ENCODE results near the gene ITPR2.
"Not testable (repeated sequence)": the region's sequence is repeated elsewhere in the genome, so short reads cannot be mapped to it uniquely, and the experiment has no call there.

Gene ITPR2

GRCh38 chr12:26848156-26848825 lies 15.3 kb upstream of the ITPR2 start:
- no peak for DNase-seq

DNA sequence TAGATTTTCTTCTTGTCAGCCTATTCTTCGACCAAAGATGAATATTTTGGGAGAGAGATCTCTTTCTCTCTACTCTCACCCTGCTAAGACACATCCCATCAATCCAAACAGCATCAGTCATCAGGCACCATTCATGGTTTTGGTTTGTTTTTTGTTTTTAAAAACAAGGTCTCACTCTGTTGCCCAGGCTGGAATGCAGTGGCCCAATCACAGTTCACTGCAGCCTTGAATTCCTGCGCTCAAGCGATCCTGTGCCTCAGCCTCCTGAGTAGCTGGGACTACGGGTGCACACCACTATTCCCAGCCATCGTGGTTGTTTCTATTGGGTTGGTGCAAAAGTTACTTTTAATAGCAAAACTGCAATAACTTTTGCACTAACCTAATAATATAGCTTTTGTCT lies 14.4 kb upstream of the ITPR2 start:
- no peak for DNase-seq

DNA sequence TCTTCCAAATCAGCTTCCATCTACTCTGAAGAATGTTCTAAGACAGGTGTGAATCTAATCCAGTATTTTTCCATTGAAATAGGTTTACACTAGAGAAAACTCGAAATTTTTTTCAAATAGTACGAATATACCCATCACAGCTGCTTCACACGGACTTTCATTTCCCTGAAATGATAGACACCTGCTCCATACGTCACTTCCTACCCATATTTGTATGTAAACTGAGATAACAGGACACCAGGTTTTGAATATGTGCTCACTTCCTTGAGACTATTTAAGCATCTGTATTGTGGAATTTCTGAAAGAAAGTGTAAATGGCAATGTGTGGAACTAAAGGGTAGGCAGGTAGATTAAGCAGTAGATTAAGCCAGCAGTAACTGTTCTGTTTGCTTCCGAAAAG lies 13.4 kb upstream of the ITPR2 start:
- DNase-seq: no peak

- DNase-seq: no peak
Measured at GRCh38 chr12:26845984-26846383, 13.0 kb upstream of the ITPR2 start.

GRCh38 chr12:26845057-26845666 lies 12.2 kb upstream of the ITPR2 start:
- DNase-seq: no peak

GRCh38 chr12:26843311-26843710 lies 10.3 kb upstream of the ITPR2 start:
- no peak for DNase-seq

GRCh38 chr12:26841085-26841484 lies 8.1 kb upstream of the ITPR2 start:
- DNase-seq: no peak

- no peak for DNase-seq
Measured at GRCh38 chr12:26839512-26839911, 6.5 kb upstream of the ITPR2 start.

DNA sequence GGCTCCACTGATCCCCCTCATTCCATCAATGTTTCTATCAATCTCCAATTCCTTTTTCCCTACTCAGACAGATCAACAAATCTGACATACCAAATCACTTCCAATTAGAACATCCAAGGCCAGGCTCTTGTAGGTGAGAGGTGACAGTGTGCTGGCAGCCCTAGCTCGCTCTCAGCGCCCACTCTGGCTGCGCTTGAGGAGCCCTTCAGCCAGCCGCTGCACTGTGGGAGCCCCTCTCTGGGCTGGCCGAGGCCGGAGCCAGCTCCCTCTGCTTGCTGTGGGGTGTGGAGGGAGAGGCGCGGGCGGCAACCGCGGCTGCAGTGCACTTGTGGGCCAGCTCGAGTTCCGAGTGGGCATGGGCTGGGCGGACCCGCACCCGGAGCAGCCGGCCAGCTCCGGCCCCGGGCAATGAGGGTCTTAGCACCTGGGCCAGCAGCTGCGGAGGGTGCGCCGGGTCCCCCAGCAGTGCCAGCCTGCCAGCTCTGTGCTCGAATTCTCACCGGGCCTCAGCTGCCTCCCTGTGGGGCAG lies 6.0 kb upstream of the ITPR2 start:
- no peak for DNase-seq

DNA sequence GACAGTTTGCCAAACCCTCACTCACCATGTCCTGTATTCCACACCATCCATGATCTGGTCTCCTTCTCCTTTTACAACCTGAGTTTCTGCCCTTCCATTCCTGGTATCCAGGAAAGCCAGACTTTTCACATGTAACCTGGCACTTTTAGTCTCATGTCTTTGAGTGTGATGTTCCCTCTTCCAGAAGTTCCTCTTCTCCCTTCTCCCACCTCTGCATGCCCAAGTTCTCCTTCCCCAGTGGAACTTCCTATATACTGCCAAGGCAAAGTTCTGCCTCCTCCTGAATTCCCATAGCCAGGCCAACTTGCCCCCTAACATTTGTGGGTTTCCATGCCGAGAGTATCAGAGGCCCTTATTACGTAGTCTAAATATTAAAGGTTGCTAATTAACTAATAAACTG lies 3.2 kb upstream of the ITPR2 start:
- DNase-seq: no peak

GRCh38 chr12:26834503-26835060 lies 1.6 kb upstream of the ITPR2 start:
- not testable (repeated sequence) for DNase-seq

- no peak for DNase-seq
Measured at GRCh38 chr12:26833743-26834490, 923 bp upstream of the ITPR2 start.

DNA sequence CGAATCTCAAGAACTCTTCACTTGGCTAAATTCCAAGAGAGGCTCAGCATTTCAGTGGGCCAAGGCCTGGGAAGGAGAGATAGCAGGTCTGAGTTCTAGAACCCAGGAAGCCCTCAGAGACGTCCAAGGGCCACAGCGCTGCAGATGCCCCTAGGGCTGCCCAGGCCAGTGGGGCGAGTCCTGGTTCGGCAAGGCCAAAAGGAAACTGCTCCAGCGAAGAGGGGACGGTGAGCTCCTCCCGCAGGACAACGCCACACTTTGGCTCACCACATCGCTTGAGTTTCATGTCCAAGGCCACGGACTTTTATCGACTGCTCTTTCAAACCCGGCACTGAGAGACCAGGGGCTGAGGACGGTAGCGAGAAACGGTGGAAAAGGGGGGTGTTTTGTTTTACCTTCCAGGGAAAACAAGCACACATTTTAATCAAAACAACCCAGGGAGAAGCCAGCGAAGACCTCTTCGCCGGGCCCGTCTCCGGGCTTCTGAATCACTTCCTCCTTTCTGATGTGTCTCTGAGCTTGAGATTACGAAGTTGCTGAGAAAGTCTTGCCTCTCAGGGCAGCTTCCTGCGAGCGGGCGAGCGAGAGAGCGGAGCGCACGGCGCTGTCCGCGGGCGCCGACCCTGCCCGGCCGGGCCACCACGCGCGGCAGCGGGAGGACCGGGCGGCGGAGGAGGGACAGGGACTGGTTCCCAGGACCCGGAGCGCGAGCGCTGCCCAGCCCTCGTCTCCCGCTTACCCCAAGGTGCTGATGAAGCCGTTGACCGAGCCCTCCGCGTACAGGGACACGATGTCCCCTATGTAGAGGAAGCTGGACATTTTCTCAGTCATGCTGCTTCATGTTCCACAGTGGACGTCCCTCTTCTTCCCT lies 808 bp downstream of the ITPR2 start:
- no peak for DNase-seq

DNA sequence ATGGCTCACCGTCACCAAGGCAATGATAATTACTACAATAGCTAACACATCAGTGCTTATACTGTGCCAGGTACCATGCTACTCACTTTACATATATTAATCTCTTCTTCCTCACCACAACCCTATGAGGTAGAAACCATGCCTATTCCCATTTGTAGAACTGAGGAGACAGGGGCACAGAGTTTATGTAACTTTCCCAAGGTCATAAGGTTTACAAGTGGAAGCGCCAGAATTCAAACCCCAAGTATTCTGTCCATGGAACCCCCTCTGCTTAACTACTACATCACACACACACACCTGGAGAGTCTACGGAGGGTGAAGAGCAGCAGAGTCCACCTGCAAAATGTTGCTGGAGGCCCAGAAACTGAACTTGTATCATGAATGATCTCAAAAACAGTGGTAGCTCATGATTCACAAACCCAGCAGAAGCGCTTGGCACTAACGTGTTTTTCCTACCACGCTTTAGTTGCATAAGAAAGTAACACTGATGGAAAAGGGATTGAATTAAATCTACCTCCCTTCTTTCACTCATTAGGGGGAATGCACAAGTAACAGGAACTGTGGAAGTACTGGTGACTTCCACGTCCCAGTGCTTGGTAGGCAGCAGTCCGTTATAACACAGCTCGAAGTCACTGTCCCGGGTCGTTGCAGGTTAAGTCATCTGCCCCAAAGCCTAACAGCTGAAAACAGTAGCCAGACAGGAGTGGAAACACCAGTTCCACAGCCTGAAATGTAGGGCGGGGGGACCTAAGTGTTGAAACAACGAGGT lies 2.0 kb downstream of the ITPR2 start:
- no peak for DNase-seq

GRCh38 chr12:26830363-26830762 lies 2.6 kb downstream of the ITPR2 start:
- no peak for DNase-seq

DNA sequence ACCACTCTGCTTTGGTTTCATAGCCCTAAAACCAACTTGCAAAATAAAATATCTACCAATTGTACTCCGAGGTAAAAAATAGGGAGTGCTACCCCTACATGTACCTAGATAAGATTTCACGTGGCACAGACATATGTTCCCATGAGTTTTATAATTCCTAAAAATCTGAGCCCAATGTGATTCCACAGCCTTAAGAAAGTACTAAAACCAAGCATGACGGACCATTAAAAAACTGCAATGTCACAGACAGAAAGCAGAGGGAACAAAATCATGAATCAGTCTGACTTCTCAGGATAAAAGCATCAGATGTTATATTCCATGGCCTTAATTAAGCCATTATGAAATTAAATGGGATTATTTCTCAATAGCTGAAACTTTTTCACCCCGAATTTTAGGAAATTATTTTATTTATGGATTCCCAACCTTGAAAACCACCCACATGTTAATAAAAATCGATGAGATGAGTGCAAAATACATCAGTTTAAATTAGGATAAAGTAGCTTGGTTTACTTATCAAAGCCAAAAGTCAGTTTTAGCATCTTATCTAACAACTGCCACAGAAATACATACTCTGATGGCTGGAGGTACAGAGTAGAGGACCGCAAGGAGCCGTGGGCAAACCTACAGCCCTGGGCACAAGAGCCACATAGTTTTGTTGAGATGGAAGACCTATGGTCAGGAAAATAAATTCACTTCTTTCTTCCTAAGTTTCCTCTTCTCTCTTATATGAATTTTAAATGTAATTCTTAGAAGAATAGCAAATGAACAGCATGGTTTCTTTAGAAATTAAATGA lies 4.5 kb downstream of the ITPR2 start:
- no peak for DNase-seq

DNA sequence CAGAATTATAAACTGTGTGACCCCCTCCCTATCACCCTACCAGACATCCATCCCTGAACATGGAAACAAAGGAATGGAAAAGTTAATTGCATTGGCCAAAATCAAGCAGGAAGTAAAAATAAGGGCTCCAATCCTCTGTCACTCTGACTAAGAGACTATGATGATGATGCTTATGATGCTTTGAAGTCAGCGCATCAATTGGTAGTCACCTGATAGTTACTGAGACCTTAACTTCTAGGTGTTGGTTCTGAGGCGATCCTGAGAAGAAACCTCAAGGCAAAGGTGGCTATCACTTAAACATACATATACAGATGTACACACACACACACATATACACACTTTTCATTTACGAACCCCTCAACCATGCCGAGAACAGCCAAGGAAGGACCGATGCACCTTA lies 6.6 kb downstream of the ITPR2 start:
- no peak for DNase-seq

DNA sequence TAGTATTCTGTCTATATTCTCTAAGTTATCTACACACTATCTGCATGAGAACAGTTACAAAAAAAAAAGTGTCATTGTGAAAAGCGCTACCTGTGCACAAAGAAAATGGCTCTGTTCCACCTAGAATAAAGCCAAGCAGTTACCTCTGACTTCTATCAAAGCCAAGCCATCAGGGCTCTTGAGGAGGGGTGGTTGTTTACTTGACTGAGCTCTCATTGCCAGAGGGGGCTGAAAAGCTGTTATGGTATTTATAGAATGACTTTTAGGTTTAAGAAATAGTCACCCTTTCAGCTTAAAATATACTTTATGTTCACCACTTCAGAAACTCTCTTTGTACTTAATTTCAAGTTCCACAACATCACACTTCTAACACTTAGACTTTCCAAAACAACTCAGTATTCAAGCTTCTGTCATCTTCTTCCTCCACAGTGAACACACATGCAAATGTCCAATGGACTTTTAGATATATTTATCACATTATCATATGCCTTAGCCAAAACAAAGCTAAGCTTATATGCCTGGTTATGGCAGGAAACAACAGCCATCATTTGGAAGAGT lies 7.5 kb downstream of the ITPR2 start:
- no peak for DNase-seq

GRCh38 chr12:26823390-26823789 lies 9.6 kb downstream of the ITPR2 start:
- DNase-seq: no peak

GRCh38 chr12:26822026-26822425 lies 11.0 kb downstream of the ITPR2 start:
- DNase-seq: no peak

DNA sequence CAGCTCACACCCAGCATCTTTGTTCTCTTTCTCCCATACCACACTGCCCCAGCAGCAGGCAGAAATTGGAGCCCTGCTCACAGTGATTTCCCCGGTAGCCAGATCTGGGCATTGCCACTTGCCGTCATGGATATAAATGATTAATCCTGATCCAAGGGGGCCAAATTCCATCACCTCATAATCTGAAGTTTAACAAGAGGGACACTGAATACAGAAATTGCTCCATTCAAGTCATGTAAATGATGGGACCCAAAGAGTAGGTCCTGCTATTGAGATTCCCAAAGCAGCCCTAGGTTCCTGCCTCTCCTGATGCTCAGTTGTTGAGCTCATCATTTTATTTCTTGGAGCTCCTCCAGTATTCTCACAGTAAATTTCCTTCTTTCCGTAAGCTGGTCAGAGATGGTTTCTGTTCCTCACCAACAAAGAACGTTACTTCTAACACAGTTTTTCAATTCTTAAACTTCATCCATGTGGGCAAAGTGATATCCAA lies 11.7 kb downstream of the ITPR2 start:
- DNase-seq: no peak

All from NCI-H1092 (cell line).